Central memory CD8-positive, alpha-beta T cell (primary cell): ENCODE data around the gene EPB41.

Experiments
- ATAC-seq: fragments of 150-1000 bp; cut with Tn5 transposase; replicated peaks from 2 replicates; pipeline ENCODE4 v1.10.0; 2022; ENCODE audit warnings: mild to moderate bottlenecking, moderate FRiP score, moderate number of reproducible peaks; ENCODE audit not compliant: poor library complexity, severe bottlenecking; ENCODE audit errors: extremely low read depth
- DNase-seq, 2 donors: peaks; one replicate each; pipeline ENCODE4 v3.0.0; 2021; ENCODE audit warnings: low spot score in 2 of 2
- H3K27ac Mint-ChIP-seq: one replicate; pipeline ENCODE4 v1.8.0; 2022; ENCODE audit warnings: low read depth, mild to moderate bottlenecking, moderate library complexity, mixed read lengths
- H3K27me3 Mint-ChIP-seq: one replicate; pipeline ENCODE4 v1.8.0; 2022; ENCODE audit warnings: mixed read lengths
- H3K36me3 Mint-ChIP-seq: one replicate; pipeline ENCODE4 v1.8.0; 2022; ENCODE audit warnings: mild to moderate bottlenecking, moderate library complexity, mixed read lengths; ENCODE audit not compliant: insufficient read depth
- H3K4me1 Mint-ChIP-seq: one replicate; pipeline ENCODE4 v1.8.0; 2022; ENCODE audit warnings: mixed read lengths
- H3K4me3 Mint-ChIP-seq: one replicate; pipeline ENCODE4 v1.8.0; 2022; ENCODE audit warnings: mild to moderate bottlenecking, moderate library complexity, mixed read lengths
- H3K9me3 Mint-ChIP-seq: one replicate; pipeline ENCODE4 v1.8.0; 2022; ENCODE audit warnings: mixed read lengths

The EPB41 gene

GRCh38 chr1:28981210-28981609 is 66.8 kb downstream of the EPB41 start:
- DNase-seq (no peak), ATAC-seq (no peak)
- H3K9me3 Mint-ChIP-seq, result no peaks in the 10 kb centered on the region
- H3K27me3 Mint-ChIP-seq, result no peaks in the 10 kb centered on the region
- H3K4me3 Mint-ChIP-seq, result no peak overlapping the region
- peaks cover 69% of the 10 kb centered on the region for H3K4me1 Mint-ChIP-seq
- H3K36me3 Mint-ChIP-seq, result no peaks in the 10 kb centered on the region
- no peak overlapping the region for H3K27ac Mint-ChIP-seq

- Mint-ChIP-seq H3K27me3 (no peaks in the 10 kb centered on the region), H3K36me3 (no peaks in the 10 kb centered on the region), H3K9me3 (no peaks in the 10 kb centered on the region), H3K27ac (no peak overlapping the region), H3K4me1 (peaks cover 66% of the 10 kb centered on the region), H3K4me3 (no peak overlapping the region)
- DNase-seq, result no peak
- no peak for ATAC-seq
Measured at GRCh38 chr1:28982198-28982597, 67.8 kb downstream of the EPB41 start.

GRCh38 chr1:28983091-28983490 is 68.7 kb downstream of the EPB41 start:
- Mint-ChIP-seq H3K27ac (no peak overlapping the region), H3K4me1 (peaks cover 64% of the 10 kb centered on the region), H3K27me3 (no peaks in the 10 kb centered on the region), H3K9me3 (no peaks in the 10 kb centered on the region), H3K4me3 (no peak overlapping the region), H3K36me3 (peaks cover 6% of the 10 kb centered on the region)
- no peak for ATAC-seq
- DNase-seq, result no peak

- ATAC-seq (no peak), DNase-seq (no peak)
- H3K36me3 Mint-ChIP-seq, result peaks cover 8% of the 10 kb centered on the region
- H3K9me3 Mint-ChIP-seq, result no peaks in the 10 kb centered on the region
- H3K27me3 Mint-ChIP-seq, result no peaks in the 10 kb centered on the region
- H3K4me3 Mint-ChIP-seq, result no peak overlapping the region
- no peak overlapping the region for H3K27ac Mint-ChIP-seq
- peaks cover 57% of the 10 kb centered on the region for H3K4me1 Mint-ChIP-seq
Measured at GRCh38 chr1:28983509-28984310, 69.3 kb downstream of the EPB41 start.

- H3K9me3 Mint-ChIP-seq, result no peaks in the 10 kb centered on the region
- no peak overlapping the region for H3K4me3 Mint-ChIP-seq
- no peak for ATAC-seq
- DNase-seq, result no peak
- no peaks in the 10 kb centered on the region for H3K27me3 Mint-ChIP-seq
- peaks cover 14% of the 10 kb centered on the region for H3K36me3 Mint-ChIP-seq
- H3K27ac Mint-ChIP-seq, result no peak overlapping the region
- H3K4me1 Mint-ChIP-seq, result peaks cover 52% of the 10 kb centered on the region
Measured at GRCh38 chr1:28984311-28984684, 69.9 kb downstream of the EPB41 start.

GRCh38 chr1:28985427-28985826 is 71.1 kb downstream of the EPB41 start:
- no peak for DNase-seq
- H3K9me3 Mint-ChIP-seq, result no peaks in the 10 kb centered on the region
- no peak for ATAC-seq
- H3K36me3 Mint-ChIP-seq, result peaks cover 17% of the 10 kb centered on the region
- no peak overlapping the region for H3K4me3 Mint-ChIP-seq
- H3K27ac Mint-ChIP-seq, result peak overlapping the region; percentile 7
- no peaks in the 10 kb centered on the region for H3K27me3 Mint-ChIP-seq
- peaks cover 44% of the 10 kb centered on the region for H3K4me1 Mint-ChIP-seq

GRCh38 chr1:28986306-28986910 is 72.0 kb downstream of the EPB41 start:
- H3K4me1 Mint-ChIP-seq, result peaks cover 37% of the 10 kb centered on the region
- no peak overlapping the region for H3K27ac Mint-ChIP-seq
- DNase-seq, result no peak
- H3K36me3 Mint-ChIP-seq, result peaks cover 21% of the 10 kb centered on the region
- no peak overlapping the region for H3K4me3 Mint-ChIP-seq
- no peaks in the 10 kb centered on the region for H3K27me3 Mint-ChIP-seq
- no peaks in the 10 kb centered on the region for H3K9me3 Mint-ChIP-seq
- ATAC-seq, result no peak

GRCh38 chr1:29002792-29003191 is 88.4 kb downstream of the EPB41 start:
- H3K4me3 Mint-ChIP-seq, result no peak overlapping the region
- H3K36me3 Mint-ChIP-seq, result peaks cover 25% of the 10 kb centered on the region
- H3K27ac Mint-ChIP-seq, result peak overlapping the region; percentile 26
- no peaks in the 10 kb centered on the region for H3K27me3 Mint-ChIP-seq
- no peaks in the 10 kb centered on the region for H3K9me3 Mint-ChIP-seq
- no peak for DNase-seq
- ATAC-seq, result no peak
- peaks cover 43% of the 10 kb centered on the region for H3K4me1 Mint-ChIP-seq

- DNase-seq (no peak), ATAC-seq (no peak)
- Mint-ChIP-seq H3K9me3 (no peaks in the 10 kb centered on the region), H3K4me3 (no peak overlapping the region), H3K27ac (no peak overlapping the region), H3K36me3 (peaks cover 24% of the 10 kb centered on the region), H3K27me3 (no peaks in the 10 kb centered on the region), H3K4me1 (peaks cover 53% of the 10 kb centered on the region)
Measured at GRCh38 chr1:29004288-29004687, 89.9 kb downstream of the EPB41 start.

- Mint-ChIP-seq H3K27ac (no peak overlapping the region), H3K27me3 (no peaks in the 10 kb centered on the region), H3K4me1 (peaks cover 53% of the 10 kb centered on the region), H3K36me3 (peaks cover 23% of the 10 kb centered on the region), H3K9me3 (no peaks in the 10 kb centered on the region), H3K4me3 (no peak overlapping the region)
- ATAC-seq, result no peak
- DNase-seq, result no peak
Measured at GRCh38 chr1:29004798-29005197, 90.4 kb downstream of the EPB41 start.

GRCh38 chr1:29011775-29012174 is 97.4 kb downstream of the EPB41 start:
- Mint-ChIP-seq H3K27ac (peak overlapping the region; percentile 56), H3K27me3 (no peaks in the 10 kb centered on the region), H3K36me3 (peaks cover 28% of the 10 kb centered on the region), H3K9me3 (no peaks in the 10 kb centered on the region), H3K4me3 (no peak overlapping the region), H3K4me1 (peaks cover 23% of the 10 kb centered on the region)
- DNase-seq, result no peak
- ATAC-seq, result no peak

- H3K27ac Mint-ChIP-seq, result no peak overlapping the region
- peaks cover 33% of the 10 kb centered on the region for H3K36me3 Mint-ChIP-seq
- no peaks in the 10 kb centered on the region for H3K9me3 Mint-ChIP-seq
Measured at GRCh38 chr1:29017235-29017634, 102.9 kb downstream of the EPB41 start.

GRCh38 chr1:29017975-29018712 is 103.8 kb downstream of the EPB41 start:
- ATAC-seq, result no peak
- peaks cover 12% of the 10 kb centered on the region for H3K4me1 Mint-ChIP-seq

More at GRCh38 chr1:29017235-29017634, 102.9 kb downstream of the EPB41 start:
- Mint-ChIP-seq H3K4me1 (peaks cover 12% of the 10 kb centered on the region), H3K4me3 (no peak overlapping the region), H3K27me3 (no peaks in the 10 kb centered on the region)
- DNase-seq (no peak), ATAC-seq (peak; percentile 72)

More at GRCh38 chr1:29017975-29018712, 103.8 kb downstream of the EPB41 start:
- H3K27ac Mint-ChIP-seq, result no peak overlapping the region
- H3K9me3 Mint-ChIP-seq, result no peaks in the 10 kb centered on the region
- no peaks in the 10 kb centered on the region for H3K27me3 Mint-ChIP-seq
- H3K36me3 Mint-ChIP-seq, result peaks cover 33% of the 10 kb centered on the region
- H3K4me3 Mint-ChIP-seq, result no peak overlapping the region
- DNase-seq, result no peak
